HG03097 (cell line): Measurements from ENCODE around the gene MTA2.
"Not testable (repeated sequence)": the region's sequence is repeated elsewhere in the genome, so short reads cannot be mapped to it uniquely, and the experiment has no call there.

Experiments
- ATAC-seq: cut with Tn5 transposase; IDR thresholded peaks from one replicate; pipeline ENCODE4 v1.9.1; 2021; ENCODE audit not compliant: unreplicated experiment, low FRiP score

MTA2 gene

GRCh38 chr11:62601372-62602140 is at the start of gene MTA2:
MTA2 (minus strand) TSS chr11:62601865; CDS start chr11:62601450, 415 bp downstream.
- ATAC-seq, result peak; percentile 68

DNA sequence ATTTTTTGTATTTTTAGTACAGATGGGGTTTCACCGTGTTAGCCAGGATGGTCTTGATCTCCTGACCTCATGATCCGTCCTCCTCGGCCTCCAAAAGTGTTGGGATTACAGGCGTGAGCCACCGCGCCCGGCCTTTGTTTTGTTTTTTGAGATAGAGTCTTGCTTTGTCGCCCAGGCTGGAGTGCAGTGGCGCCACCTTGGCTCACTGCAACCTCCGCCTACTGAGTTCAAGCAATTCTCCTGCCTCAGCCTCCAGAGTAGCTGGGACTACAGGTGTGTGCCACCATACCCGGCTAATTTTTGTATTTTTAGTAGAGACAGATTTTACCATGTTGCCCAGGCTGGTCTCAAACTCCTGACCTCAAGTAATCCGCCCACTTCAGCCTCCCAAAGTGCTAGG is 48.6 kb upstream of the MTA2 start:
- not testable (repeated sequence) for ATAC-seq

- ATAC-seq, result no peak
Measured at GRCh38 chr11:62649486-62649885, 47.8 kb upstream of the MTA2 start.

DNA sequence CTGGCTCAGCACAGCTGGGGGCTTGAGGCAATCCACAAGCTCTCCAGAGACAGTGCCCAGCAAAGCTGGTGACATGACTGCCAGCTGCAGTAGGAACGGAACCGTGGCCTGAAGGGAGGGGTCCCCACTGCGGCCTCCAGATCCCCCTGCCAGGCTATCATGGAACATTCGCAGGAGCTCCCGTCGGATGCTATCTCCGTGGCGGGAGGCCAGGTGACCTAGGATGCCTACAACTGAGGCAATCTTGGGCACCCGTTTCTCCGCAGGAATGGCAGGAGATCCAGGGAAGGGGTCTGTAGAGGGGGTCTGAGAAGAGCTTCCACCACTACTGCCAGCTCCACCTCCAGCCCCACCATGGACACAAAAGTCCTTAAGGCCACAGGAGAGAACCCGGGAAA is 47.3 kb upstream of the MTA2 start:
- no peak for ATAC-seq

DNA sequence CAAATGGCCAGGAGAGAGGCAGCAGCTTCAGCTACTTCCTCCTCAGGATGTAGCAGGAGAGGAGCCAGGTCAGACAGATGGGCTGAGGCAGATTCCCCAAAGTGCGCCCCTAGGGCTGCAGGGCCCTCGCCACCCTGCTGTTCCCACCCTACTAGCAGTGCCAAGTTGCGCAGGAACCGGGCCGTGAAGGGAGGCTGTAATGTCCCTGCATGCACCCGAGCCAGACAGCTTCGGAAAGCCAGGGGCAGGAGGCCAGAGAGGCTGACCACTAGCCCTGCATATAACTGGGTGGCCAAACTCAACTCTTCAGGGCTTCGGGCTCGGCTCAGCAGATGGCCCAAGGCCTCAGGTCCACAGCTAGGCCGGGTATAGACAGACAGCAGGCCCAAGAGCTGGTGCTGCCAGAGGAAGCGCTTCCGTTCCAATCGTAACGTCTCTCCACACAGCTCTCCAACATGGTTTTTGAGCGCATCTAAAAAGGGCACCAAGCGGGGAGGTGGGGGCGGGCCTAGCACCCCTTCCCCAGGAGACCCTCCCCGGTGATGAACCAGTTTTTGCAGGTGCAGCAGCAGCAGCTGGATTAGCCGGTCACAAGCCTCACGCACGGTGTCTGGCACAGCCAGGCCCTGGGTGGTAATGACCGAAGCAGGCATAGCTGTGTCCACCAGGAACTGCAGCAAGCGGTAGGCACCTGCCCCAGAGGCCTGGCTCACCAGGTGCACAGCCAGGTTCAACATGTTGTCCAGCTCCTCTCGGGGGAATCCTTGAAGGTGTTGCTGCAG is 46.7 kb upstream of the MTA2 start:
- no peak for ATAC-seq

DNA sequence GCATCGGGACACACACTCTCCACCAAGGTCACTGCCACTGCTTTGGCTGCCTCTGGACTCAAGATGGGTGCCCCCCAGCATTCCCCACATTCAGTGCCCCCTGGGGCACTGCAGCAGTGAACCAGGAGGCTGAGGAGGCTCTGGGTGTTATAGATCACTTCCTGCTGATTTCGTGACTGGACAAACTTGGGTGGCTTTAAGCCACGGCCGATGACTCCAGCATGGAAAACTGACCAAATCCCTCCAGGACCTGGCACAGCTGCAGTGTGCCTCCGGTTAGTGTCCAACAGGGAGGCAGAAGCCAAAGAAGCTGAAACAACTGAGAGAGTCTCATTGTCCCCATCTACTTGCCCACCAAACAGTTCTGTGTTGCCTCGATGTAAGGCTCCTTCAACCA is 45.9 kb upstream of the MTA2 start:
- ATAC-seq, result no peak

GRCh38 chr11:62646825-62647608 is 45.4 kb upstream of the MTA2 start:
- peak; percentile 7 for ATAC-seq

GRCh38 chr11:62645946-62646824 is 44.5 kb upstream of the MTA2 start, which contains the start of gene GANAB:
GANAB (minus strand) TSS chr11:62646613; CDS start chr11:62646599, 14 bp downstream.
- peak; percentile 86 for ATAC-seq

- no peak for ATAC-seq
Measured at GRCh38 chr11:62645671-62645945, 43.9 kb upstream of the MTA2 start.

GRCh38 chr11:62644220-62644619 is 42.6 kb upstream of the MTA2 start:
- no peak for ATAC-seq

GRCh38 chr11:62632492-62632891 is 30.8 kb upstream of the MTA2 start:
- ATAC-seq, result no peak

DNA sequence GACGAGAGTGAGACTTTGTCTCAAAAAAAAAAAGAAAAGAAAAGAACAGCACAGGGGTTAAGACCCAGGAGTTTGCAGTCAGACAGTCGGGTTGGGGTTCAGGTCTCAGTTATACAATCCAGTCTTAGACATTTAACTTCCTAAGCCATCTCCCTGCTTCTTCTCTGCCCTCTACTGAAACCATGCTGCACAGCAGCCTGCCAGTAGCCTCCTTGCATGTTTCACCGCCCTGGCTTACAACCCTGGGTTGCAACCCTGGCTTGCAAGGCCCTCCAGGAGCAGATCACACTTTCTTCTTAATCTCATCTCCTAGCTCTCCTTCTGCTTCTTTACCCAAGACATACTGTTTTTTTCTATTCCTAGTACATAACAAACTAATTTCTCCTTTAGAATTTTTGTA is 26.0 kb upstream of the MTA2 start:
- no peak for ATAC-seq

GRCh38 chr11:62622476-62623089 is 20.9 kb upstream of the MTA2 start:
- ATAC-seq, result no peak

DNA sequence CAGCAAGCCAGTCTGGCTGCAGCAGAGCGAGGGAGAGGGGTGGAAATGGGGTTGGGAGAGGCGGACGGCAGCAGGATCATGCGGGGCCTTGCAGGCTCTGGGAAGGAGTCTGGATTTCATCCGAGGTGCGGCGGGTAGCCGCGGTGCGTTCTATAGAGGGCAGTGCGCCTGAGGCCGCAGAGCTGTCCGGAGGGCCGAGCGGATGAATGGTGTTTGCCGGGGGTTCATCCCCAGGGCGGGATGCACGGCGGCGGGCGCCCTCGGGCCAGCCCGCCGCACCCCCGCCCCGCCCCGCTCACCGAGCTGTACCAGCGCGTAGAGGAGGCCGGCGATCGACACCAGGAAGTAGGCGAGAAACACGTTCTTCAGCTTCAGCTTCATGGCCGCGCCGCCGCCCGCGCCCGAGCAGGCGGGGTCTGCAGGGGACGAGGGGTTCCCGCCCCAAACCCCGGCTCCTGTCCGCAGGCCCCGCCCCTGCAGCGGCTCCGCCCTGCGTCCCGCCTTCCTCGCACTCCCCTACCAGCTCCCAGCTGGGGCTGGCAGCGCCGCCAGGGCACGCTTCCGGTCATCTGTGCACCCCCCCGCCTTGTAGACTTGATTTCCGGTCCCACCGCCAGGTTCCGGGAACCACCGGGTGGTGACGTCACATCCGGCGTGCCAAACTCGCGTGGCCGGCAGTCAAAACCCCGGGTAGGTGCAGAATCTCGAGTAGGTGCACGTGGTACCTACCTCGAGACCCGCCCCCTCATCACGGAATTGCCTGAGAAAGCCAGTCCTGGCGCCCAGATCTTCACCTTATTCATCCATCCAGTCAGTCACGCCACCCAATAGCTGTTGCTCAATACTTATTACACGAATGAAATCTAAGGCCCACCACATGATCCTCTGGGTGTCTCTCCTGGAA is 20.2 kb upstream of the MTA2 start, which contains the start of gene B3GAT3:
Gene B3GAT3, minus strand, starts transcription at position 420 of the 904 bp plus-strand sequence. Its CDS starts 39 bp downstream, at position 381.
- ATAC-seq, result peak; percentile 95

DNA sequence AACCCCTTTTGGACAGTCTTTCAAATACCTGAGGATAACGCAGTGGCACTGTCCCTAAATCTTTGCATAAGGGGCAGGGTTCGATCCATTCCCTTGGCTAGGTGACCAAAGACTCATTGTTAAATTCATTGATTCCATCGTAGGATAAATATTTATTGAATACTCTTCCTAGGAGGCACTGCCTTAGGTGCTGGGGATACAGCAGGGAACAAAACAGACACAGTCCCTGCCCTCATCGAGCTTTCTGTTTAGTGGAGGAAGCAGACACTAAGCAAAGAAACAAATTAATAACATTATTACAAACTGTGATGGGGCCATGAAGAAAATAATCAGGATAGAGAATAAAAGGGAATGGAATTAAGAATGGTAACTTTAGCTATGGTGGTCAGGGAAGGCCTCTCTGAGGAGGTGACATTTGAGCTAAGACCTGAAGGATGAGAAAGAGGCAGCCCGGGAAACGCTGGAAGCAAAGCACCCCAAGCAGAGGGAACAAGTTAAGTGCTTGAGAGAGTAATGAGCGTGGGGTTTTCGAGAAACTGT is 19.4 kb upstream of the MTA2 start:
- no peak for ATAC-seq

GRCh38 chr11:62616957-62617356 is 15.3 kb upstream of the MTA2 start:
- ATAC-seq, result not testable (repeated sequence)

DNA sequence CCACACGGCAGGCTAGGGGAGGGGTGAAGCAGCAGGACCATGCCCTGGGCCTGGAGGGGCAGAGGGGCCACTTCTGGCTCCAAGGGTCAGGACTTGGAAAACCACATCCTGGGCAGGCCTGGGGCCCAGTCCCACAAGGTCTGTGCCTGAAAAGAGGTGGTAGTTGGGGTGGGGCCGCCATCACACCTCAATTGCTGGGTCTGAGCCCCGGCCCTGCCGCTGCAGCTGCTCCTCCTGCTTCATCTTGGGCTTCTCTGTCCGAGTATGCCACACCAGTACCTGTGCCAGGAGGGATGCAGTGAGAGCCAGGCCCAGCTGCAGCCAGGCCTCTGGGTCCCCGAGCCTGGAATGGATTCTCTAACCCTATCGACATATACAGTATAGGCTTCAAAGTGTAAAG is 13.9 kb upstream of the MTA2 start:
- ATAC-seq, result no peak

GRCh38 chr11:62614275-62614674 is 12.6 kb upstream of the MTA2 start:
- no peak for ATAC-seq
